ENCODE data around the gene SCN2B.

DNA sequence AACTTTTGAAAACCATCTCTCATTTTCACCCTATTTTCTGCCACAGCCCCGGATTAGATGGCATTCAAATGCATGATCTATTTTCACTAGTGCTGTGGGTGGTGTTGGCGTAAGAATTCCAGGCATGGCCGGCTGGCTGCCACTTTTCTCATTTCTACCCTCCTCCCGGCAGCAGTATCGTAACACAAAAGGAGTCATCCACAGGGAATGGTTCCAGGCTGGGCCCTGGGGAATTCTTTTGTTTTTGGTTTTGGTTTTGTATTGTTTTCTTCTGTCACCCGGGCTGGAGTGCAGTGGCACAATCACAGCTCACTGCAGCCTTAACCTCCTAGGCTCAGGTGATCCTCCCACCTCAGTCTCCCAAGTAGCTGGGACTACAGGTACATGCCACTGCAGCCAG lies 34.6 kb upstream of the SCN2B start:
- TF ChIP-seq, protein P1, sequence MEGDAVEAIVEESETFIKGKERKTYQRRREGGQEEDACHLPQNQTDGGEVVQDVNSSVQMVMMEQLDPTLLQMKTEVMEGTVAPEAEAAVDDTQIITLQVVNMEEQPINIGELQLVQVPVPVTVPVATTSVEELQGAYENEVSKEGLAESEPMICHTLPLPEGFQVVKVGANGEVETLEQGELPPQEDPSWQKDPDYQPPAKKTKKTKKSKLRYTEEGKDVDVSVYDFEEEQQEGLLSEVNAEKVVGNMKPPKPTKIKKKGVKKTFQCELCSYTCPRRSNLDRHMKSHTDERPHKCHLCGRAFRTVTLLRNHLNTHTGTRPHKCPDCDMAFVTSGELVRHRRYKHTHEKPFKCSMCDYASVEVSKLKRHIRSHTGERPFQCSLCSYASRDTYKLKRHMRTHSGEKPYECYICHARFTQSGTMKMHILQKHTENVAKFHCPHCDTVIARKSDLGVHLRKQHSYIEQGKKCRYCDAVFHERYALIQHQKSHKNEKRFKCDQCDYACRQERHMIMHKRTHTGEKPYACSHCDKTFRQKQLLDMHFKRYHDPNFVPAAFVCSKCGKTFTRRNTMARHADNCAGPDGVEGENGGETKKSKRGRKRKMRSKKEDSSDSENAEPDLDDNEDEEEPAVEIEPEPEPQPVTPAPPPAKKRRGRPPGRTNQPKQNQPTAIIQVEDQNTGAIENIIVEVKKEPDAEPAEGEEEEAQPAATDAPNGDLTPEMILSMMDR (IDR thresholded peaks at IDR 0.05): no peak
- TF ChIP-seq POLR2A (IDR thresholded peaks at IDR 0.05) (no peak), POLR2AphosphoS5 (IDR thresholded peaks at IDR 0.05) (no peak)

All from prostate gland (tissue), 2 donors.